ENCODE data around the gene TJAP1. TPM values are rescaled to one million over a fixed set of nuclear protein-coding genes. Genes with fewer than 3 reads are reported as not detected.

TJAP1 gene
- total and polyA plus RNA-seq, 2 donors (not counting 3 experiments of a cell fraction or from before 2014, with no cell fraction given), result 28.4 to 31.8 TPM

GRCh38 chr6:43547222-43547621 lies 69.9 kb downstream of the TJAP1 start:
- Histone ChIP-seq H3K4me3 (replicated peaks in 1 of 3; ENCODE audit: insufficient read depth in 1 of 3, low read depth in 1 of 3, low read length in 3 of 3) (no peak overlapping the region), H3K79me2 (ENCODE audit: control insufficient read depth, insufficient read depth, low read length) (no peaks in the 10 kb centered on the region), H3K9me1 (replicated peaks; ENCODE audit: control insufficient read depth, extremely low read depth, insufficient read depth, low read length) (no peaks in the 10 kb centered on the region), H3K4me1 (ENCODE audit: control insufficient read depth, extremely low read depth, insufficient read depth, low read length) (no peaks in the 10 kb centered on the region), H3K9me3 (replicated peaks; ENCODE audit: control insufficient read depth, insufficient read depth, low read length) (no peaks in the 10 kb centered on the region), H4K20me1 (replicated peaks; ENCODE audit: control insufficient read depth, extremely low read depth, insufficient read depth, low read length) (no peaks in the 10 kb centered on the region), H3K27me3 (ENCODE audit: control insufficient read depth in 2 of 2, insufficient read depth in 2 of 2, low read length in 2 of 2) (no peaks in the 10 kb centered on the region), H2AFZ (ENCODE audit: low read depth, low read length) (no peak overlapping the region), H3K27ac (ENCODE audit: insufficient read depth, low read depth, low read length) (no peak overlapping the region), H3K36me3 (ENCODE audit: control insufficient read depth in 2 of 2, extremely low read depth in 1 of 2, insufficient read depth in 2 of 2, low read length in 2 of 2) (peaks cover 16 to 24% of the 10 kb centered on the region in 2 experiments), H3K4me2 (ENCODE audit: insufficient read depth, low read length) (no peak overlapping the region), H3K9ac (replicated peaks; ENCODE audit: extremely low read depth, insufficient read depth, low read length) (no peak overlapping the region)
- TF ChIP-seq FOS (IDR thresholded peaks at IDR 0.05; ENCODE audit: borderline replicate concordance, insufficient read depth, low read length) (no peak), POLR2A (IDR thresholded peaks at IDR 0.05; ENCODE audit: low read depth, low read length) (no peak), MYC (IDR thresholded peaks at IDR 0.05; ENCODE audit: low read depth, low read length) (no peak)
- FAIRE-seq (no peak), DNase-seq (ENCODE audit: low read depth, low spot score) (no peak)
- intact Hi-C loops (cut with micrococcal nuclease) (no loop called here), dilution Hi-C loops (cut with MboI; ENCODE audit: extremely low pct_ligation_motif_present, low sequenced_read_pairs) (no loop called here)
- ChIA-PET CTCF (no interaction called here), POLR2A (no interaction called here)
- no TSS peak for BruUV-seq (replicated peaks)

Small RNA genes lying within 50 kb of the gene (microRNA-seq; reads per million reads assigned to microRNA genes)
- not detected for gene MIR6780B (ENCODE audit: borderline number of aligned reads, borderline replicate concordance)

Small RNA genes lying within 50 kb of the gene (small RNA-seq; reads per million reads assigned to genes)
- gene MIR6780B (ENCODE audit: insufficient read depth, insufficient read length, low read depth, low replicate concordance), result not detected
- gene RF00426 (ENCODE audit: insufficient read depth, insufficient read length, low read depth, low replicate concordance), result not detected
- gene RNU6-1113P (ENCODE audit: insufficient read depth, insufficient read length, low read depth, low replicate concordance), result not detected

Other genes starting within 250 kb of the TJAP1 start
- gene DNPH1, start 248.1 kb upstream of the TJAP1 start, total RNA-seq, result 34.3 and 37.7 TPM in 2 replicates
- 120 and 131 TPM in 2 replicates for gene DNPH1, start 248.1 kb upstream of the TJAP1 start, polyA plus RNA-seq
- 0.12 TPM in 1 of 2 replicates, not detected in the other for gene TTBK1, start 234.1 kb upstream of the TJAP1 start, total RNA-seq
- gene TTBK1, start 234.1 kb upstream of the TJAP1 start, polyA plus RNA-seq, result 0.06 TPM in 2 replicates
- gene SLC22A7, start 179.3 kb upstream of the TJAP1 start, total RNA-seq, result not detected in 2 replicates
- not detected in 2 replicates for gene SLC22A7, start 179.3 kb upstream of the TJAP1 start, polyA plus RNA-seq
- not detected in 2 replicates for gene CRIP3, start 168.7 kb upstream of the TJAP1 start, total RNA-seq
- gene CRIP3, start 168.7 kb upstream of the TJAP1 start, polyA plus RNA-seq, result not detected in 2 replicates
- 13.0 and 13.6 TPM in 2 replicates for gene ZNF318, start 107.9 kb upstream of the TJAP1 start, total RNA-seq
- 7.1 and 7.8 TPM in 2 replicates for gene ZNF318, start 107.9 kb upstream of the TJAP1 start, polyA plus RNA-seq
- gene ABCC10, start 50.0 kb upstream of the TJAP1 start, total RNA-seq, result 34.8 and 37.9 TPM in 2 replicates
- gene ABCC10, start 50.0 kb upstream of the TJAP1 start, polyA plus RNA-seq, result 29.2 and 32.9 TPM in 2 replicates
- not detected in 2 replicates for gene DLK2, start 22.0 kb upstream of the TJAP1 start, total RNA-seq
- 0.36 and 0.38 TPM in 2 replicates for gene DLK2, start 22.0 kb upstream of the TJAP1 start, polyA plus RNA-seq
- 0.25 and 0.58 TPM in 2 replicates for gene LRRC73, start 32.8 kb downstream of the TJAP1 start, total RNA-seq
- gene LRRC73, start 32.8 kb downstream of the TJAP1 start, polyA plus RNA-seq, result 0.11 and 0.14 TPM in 2 replicates
- gene YIPF3, start 39.4 kb downstream of the TJAP1 start, total RNA-seq, result 117 and 119 TPM in 2 replicates
- gene YIPF3, start 39.4 kb downstream of the TJAP1 start, polyA plus RNA-seq, result 470 and 561 TPM in 2 replicates
- 40.6 and 46.0 TPM in 2 replicates for gene POLR1C, start 39.5 kb downstream of the TJAP1 start, total RNA-seq
- 34.7 and 39.8 TPM in 2 replicates for gene POLR1C, start 39.5 kb downstream of the TJAP1 start, polyA plus RNA-seq
- gene XPO5, start 98.5 kb downstream of the TJAP1 start, total RNA-seq, result 45.9 and 50.0 TPM in 2 replicates
- gene XPO5, start 98.5 kb downstream of the TJAP1 start, polyA plus RNA-seq, result 27.5 and 28.4 TPM in 2 replicates
- gene POLH, start 98.6 kb downstream of the TJAP1 start, total RNA-seq, result 33.7 and 36.6 TPM in 2 replicates
- gene POLH, start 98.6 kb downstream of the TJAP1 start, polyA plus RNA-seq, result 8.8 and 9.3 TPM in 2 replicates
- gene GTPBP2, start 151.7 kb downstream of the TJAP1 start, total RNA-seq, result 77.6 and 87.1 TPM in 2 replicates
- 112 and 118 TPM in 2 replicates for gene GTPBP2, start 151.7 kb downstream of the TJAP1 start, polyA plus RNA-seq
- gene MAD2L1BP, start 158.3 kb downstream of the TJAP1 start, total RNA-seq, result 32.3 and 34.9 TPM in 2 replicates
- 62.0 and 63.5 TPM in 2 replicates for gene MAD2L1BP, start 158.3 kb downstream of the TJAP1 start, polyA plus RNA-seq
- gene RSPH9, start 167.5 kb downstream of the TJAP1 start, total RNA-seq, result 0.12 and 0.27 TPM in 2 replicates
- 0.18 and 0.21 TPM in 2 replicates for gene RSPH9, start 167.5 kb downstream of the TJAP1 start, polyA plus RNA-seq
- 39.1 and 39.8 TPM in 2 replicates for gene MRPS18A, start 210.2 kb downstream of the TJAP1 start, total RNA-seq
- 83.8 and 92.3 TPM in 2 replicates for gene MRPS18A, start 210.2 kb downstream of the TJAP1 start, polyA plus RNA-seq